ENCODE results near the gene RNF183. TPM values are rescaled to one million over a fixed set of nuclear protein-coding genes. Genes with fewer than 3 reads are reported as not detected.
"Not testable (repeated sequence)": the region's sequence is repeated elsewhere in the genome, so short reads cannot be mapped to it uniquely, and the experiment has no call there.

Gene RNF183
- total RNA-seq, 1 experiment from 2014 or later = not detected

DNA sequence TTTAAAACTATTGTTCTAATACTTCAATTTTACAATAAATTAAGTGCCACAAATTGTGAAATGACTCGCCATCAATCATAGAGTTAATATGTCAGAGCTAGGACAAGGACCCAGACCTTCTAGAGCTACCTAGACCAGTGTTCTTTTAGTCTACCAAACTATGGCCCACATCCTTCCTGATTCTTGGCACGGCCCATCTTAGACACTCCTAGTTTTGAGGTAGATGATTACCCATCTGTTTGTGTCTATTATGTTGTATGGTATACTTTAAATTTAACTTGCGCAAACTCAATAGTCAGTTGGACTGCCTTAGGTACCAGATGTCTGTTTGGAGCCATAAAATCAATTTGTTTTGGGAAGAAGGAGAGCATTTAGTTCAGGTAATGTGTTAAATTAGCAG, 45.3 kb downstream of the RNF183 start:
- DNase-seq = no peak
- no peaks in the 10 kb centered on the region for H3K9me3 ChIP-seq
- no peaks in the 10 kb centered on the region for H3K27me3 ChIP-seq
- peaks cover 27% of the 10 kb centered on the region for H3K36me3 ChIP-seq
- no peak overlapping the region for H3K4me3 ChIP-seq

DNA sequence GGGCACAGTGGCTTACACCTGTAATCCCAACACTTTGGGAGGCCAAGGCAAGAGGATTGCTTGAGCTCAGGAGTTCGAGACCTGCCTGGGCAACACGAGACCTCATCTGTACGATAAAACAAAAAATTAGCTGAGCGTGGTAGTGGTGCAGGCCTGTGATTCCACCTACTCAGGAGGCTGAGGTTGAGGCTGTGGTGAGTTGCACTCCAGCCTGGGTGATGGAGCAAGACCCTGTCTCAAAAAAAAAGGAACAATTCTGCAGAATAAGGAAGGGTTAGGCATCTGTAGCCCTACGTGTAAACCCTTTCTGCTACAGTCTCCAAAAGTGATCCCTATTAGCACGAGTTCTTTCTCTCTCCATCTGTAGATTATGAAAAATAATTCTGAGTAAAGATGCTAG, 47.7 kb downstream of the RNF183 start:
- H3K9me3 ChIP-seq = peaks cover 2% of the 10 kb centered on the region
- H3K4me3 ChIP-seq = no peak overlapping the region
- no peaks in the 10 kb centered on the region for H3K27me3 ChIP-seq
- peaks cover 19% of the 10 kb centered on the region for H3K36me3 ChIP-seq
- DNase-seq = no peak

GRCh38 chr9:113254991-113255390, 48.2 kb downstream of the RNF183 start:
- Histone ChIP-seq H3K27me3 (no peaks in the 10 kb centered on the region), H3K9me3 (peaks cover 2% of the 10 kb centered on the region), H3K4me3 (no peak overlapping the region), H3K36me3 (peaks cover 19% of the 10 kb centered on the region)
- no peak for DNase-seq

DNA sequence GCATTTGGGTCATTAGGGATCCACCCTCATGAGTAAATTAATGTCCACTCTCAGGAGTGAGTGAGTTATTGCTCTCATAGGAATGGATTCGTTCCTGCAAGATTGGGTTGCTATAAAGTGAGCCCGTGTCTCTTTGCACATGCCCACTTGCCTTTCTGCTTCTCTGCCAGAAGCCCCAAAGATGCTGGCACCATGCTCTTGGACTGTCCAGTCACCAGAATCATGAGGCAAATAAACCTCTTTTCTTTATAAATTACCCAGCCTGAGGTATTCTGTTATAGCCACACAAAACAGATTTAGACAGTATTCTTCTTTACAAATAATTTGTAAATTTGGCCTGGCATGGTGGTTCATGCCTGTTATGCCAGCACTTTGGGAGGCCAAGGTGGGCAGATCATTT, 52.4 kb downstream of the RNF183 start:
- Histone ChIP-seq H3K9me3 (peaks cover 2% of the 10 kb centered on the region), H3K36me3 (peaks cover 5% of the 10 kb centered on the region), H3K27me3 (no peaks in the 10 kb centered on the region), H3K4me3 (no peak overlapping the region)
- DNase-seq = no peak

DNA sequence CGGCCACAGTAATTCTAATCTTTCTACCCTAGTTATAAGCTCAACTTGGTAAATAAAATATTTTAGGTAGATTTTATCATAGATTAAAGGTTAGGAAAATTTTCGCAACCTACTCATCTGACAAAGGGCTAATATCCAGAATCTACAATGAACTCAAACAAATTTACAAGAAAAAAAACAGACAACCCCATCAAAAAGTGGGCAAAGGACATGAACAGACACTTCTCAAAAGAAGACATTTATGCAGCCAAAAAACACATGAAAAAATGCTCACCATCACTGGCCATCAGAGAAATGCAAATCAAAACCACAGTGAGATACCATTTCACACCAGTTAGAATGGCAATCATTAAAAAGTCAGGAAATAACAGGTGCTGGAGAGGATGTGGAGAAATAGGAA, 53.5 kb downstream of the RNF183 start:
- not testable (repeated sequence) for H3K4me3 ChIP-seq, DNase-seq, H3K9me3 ChIP-seq, H3K27me3 ChIP-seq, H3K36me3 ChIP-seq

GRCh38 chr9:113247640-113248039, 55.5 kb downstream of the RNF183 start:
- Histone ChIP-seq H3K4me3 (no peak overlapping the region), H3K27me3 (no peaks in the 10 kb centered on the region), H3K9me3 (peaks cover 2% of the 10 kb centered on the region), H3K36me3 (peaks cover 5% of the 10 kb centered on the region)
- DNase-seq = no peak

Other genes starting within 250 kb of the RNF183 start
- 0.62 and 2.2 TPM in 2 replicates for gene ZFP37, start 246.7 kb downstream of the RNF183 start, total RNA-seq (2014; rRNA removed; shearing (Covaris generic); ENCODE audit: low replicate concordance)
- gene SLC31A2, start 152.4 kb downstream of the RNF183 start, total RNA-seq (2014; rRNA removed; shearing (Covaris generic); ENCODE audit: low replicate concordance) = 3.1 and 7.6 TPM in 2 replicates
- 7.9 and 14.2 TPM in 2 replicates for gene FKBP15, start 82.1 kb downstream of the RNF183 start, total RNA-seq (2014; rRNA removed; shearing (Covaris generic); ENCODE audit: low replicate concordance)
- 13.9 and 14.7 TPM in 2 replicates for gene SLC31A1, start 81.8 kb downstream of the RNF183 start, total RNA-seq (2014; rRNA removed; shearing (Covaris generic); ENCODE audit: low replicate concordance)
- 38.9 and 67.6 TPM in 2 replicates for gene CDC26, start 27.8 kb downstream of the RNF183 start, total RNA-seq (2014; rRNA removed; shearing (Covaris generic); ENCODE audit: low replicate concordance)
- 42.0 and 58.9 TPM in 2 replicates for gene PRPF4, start 27.7 kb downstream of the RNF183 start, total RNA-seq (2014; rRNA removed; shearing (Covaris generic); ENCODE audit: low replicate concordance)
- 1.6 and 2.5 TPM in 2 replicates for gene WDR31, start 36.9 kb upstream of the RNF183 start, total RNA-seq (2014; rRNA removed; shearing (Covaris generic); ENCODE audit: low replicate concordance)
- gene BSPRY, start 46.2 kb upstream of the RNF183 start, total RNA-seq (2014; rRNA removed; shearing (Covaris generic); ENCODE audit: low replicate concordance) = not detected in 2 replicates
- gene HDHD3, start 73.6 kb upstream of the RNF183 start, total RNA-seq (2014; rRNA removed; shearing (Covaris generic); ENCODE audit: low replicate concordance) = 7.6 and 11.5 TPM in 2 replicates
- 14.8 and 17.0 TPM in 2 replicates for gene ALAD, start 97.9 kb upstream of the RNF183 start, total RNA-seq (2014; rRNA removed; shearing (Covaris generic); ENCODE audit: low replicate concordance)
- gene POLE3, start 107.3 kb upstream of the RNF183 start, total RNA-seq (2014; rRNA removed; shearing (Covaris generic); ENCODE audit: low replicate concordance) = 81.1 and 97.9 TPM in 2 replicates
- 0.33 TPM in 1 of 2 replicates, not detected in the other for gene C9orf43, start 107.4 kb upstream of the RNF183 start, total RNA-seq (2014; rRNA removed; shearing (Covaris generic); ENCODE audit: low replicate concordance)
- gene RGS3, start 160.4 kb upstream of the RNF183 start, total RNA-seq (2014; rRNA removed; shearing (Covaris generic); ENCODE audit: low replicate concordance) = 96.9 and 148 TPM in 2 replicates

Data from MG63 (cell line).